HL-60 (cell line): Measurements from ENCODE around the gene QPCT.

Source experiments
- DNase-seq, 2 experiments: peaks; one replicate each; pipeline ENCODE4 v3.0.0-alpha.2; 2010 to 2020; ENCODE audit warnings: low read depth in 1 of 2, low spot score in 1 of 2
- H3K27ac ChIP-seq: fragments of 250-450 bp; sonication (Bioruptor Pico); replicated peaks from 2 replicates; pipeline ENCODE4 v1.5.1; 2020; ENCODE audit warnings: mild to moderate bottlenecking, moderate library complexity
- H3K27me3 ChIP-seq: fragments of 250-450 bp; sonication (Bioruptor Pico); 2 replicates; pipeline ENCODE4 v1.5.1; 2021; ENCODE audit warnings: mild to moderate bottlenecking, moderate library complexity; ENCODE audit not compliant: insufficient read depth, poor library complexity, severe bottlenecking
- H3K4me3 ChIP-seq: replicated peaks from 2 replicates; pipeline ENCODE4 v1.5.1; 2011; ENCODE audit warnings: mild to moderate bottlenecking, control low read depth, low read length; ENCODE audit not compliant: insufficient read depth
- CTCF ChIP-seq: IDR thresholded peaks from one replicate; pipeline ENCODE4 v1.5.1; 2011; ENCODE audit warnings: low read length, control low read depth, inconsistent platforms; ENCODE audit not compliant: insufficient read depth
- GABPA ChIP-seq: IDR thresholded peaks from 2 replicates; pipeline ENCODE4 v1.6.1; 2012; ENCODE audit warnings: low read depth
- POLR2AphosphoS5 ChIP-seq: IDR thresholded peaks from 2 replicates; pipeline ENCODE4 v1.6.1; 2012; ENCODE audit warnings: low read depth
- REST ChIP-seq: IDR thresholded peaks from 2 replicates; pipeline ENCODE4 v1.6.1; 2012; ENCODE audit warnings: low read depth; ENCODE audit not compliant: insufficient replicate concordance
- SPI1 ChIP-seq: IDR thresholded peaks from 2 replicates; pipeline ENCODE4 v1.6.1; 2012; ENCODE audit warnings: low read depth, mild to moderate bottlenecking, borderline replicate concordance

The QPCT gene

GRCh38 chr2:37340637-37341036 is 3.8 kb upstream of the QPCT start:
- no peaks in the 10 kb centered on the region for H3K27me3 ChIP-seq
- H3K27ac ChIP-seq: no peak overlapping the region
- H3K4me3 ChIP-seq: no peak overlapping the region
- TF ChIP-seq SPI1 (no peak), CTCF (no peak), GABPA (no peak), REST (no peak), POLR2AphosphoS5 (no peak)
- no peak for DNase-seq

GRCh38 chr2:37342591-37343220 is 1.7 kb upstream of the QPCT start:
- no peak for TF ChIP-seq POLR2AphosphoS5
- TF ChIP-seq REST: no peak
- TF ChIP-seq GABPA: no peak
- TF ChIP-seq CTCF: no peak
- TF ChIP-seq SPI1: no peak
- Histone ChIP-seq H3K27ac (no peak overlapping the region), H3K4me3 (no peak overlapping the region), H3K27me3 (no peaks in the 10 kb centered on the region)
- DNase-seq: no peak

GRCh38 chr2:37343537-37344434 is 644 bp upstream of the QPCT start:
- H3K27ac ChIP-seq: peak overlapping the region; percentile 44; the same call in 1 of the 2 replicates
- H3K4me3 ChIP-seq: peak overlapping the region; percentile 61
- H3K27me3 ChIP-seq: no peaks in the 10 kb centered on the region
- DNase-seq: no peak
- 0 out of 2 replicates have a peak, but pooled peaks have one; percentile 12 for TF ChIP-seq SPI1
- TF ChIP-seq POLR2AphosphoS5: no peak
- no peak for TF ChIP-seq GABPA
- no peak for TF ChIP-seq CTCF
- TF ChIP-seq REST: no peak
